Psoas muscle (tissue), 8 donors: ENCODE data around the gene CRHBP. TPM values are rescaled to one million over a fixed set of nuclear protein-coding genes. Genes with fewer than 3 reads are reported as not detected.

Experiments
- ATAC-seq, 4 donors: fragments of 200-7000 bp; cut with Tn5 transposase; one replicate each; pipeline ENCODE4 v1.9.1; 2020; ENCODE audit warnings: moderate library complexity in 3 of 4, mild to moderate bottlenecking in 2 of 4
- DNase-seq, 2 donors: peaks; one replicate each; pipeline ENCODE4 v3.0.0-alpha.2; 2020
- H3K27ac ChIP-seq: fragments of 200-600 bp; one replicate; pipeline ENCODE4 v1.8.0; 2022
- H3K27me3 ChIP-seq, 3 donors: fragments of 200-600 bp in 1 of 3; one replicate each; pipeline versions ENCODE4 v1.6.1 to v1.8.0; 2013 to 2022; ENCODE audit warnings: low read length in 2 of 3, mild to moderate bottlenecking in 2 of 3, moderate library complexity in 1 of 3; ENCODE audit not compliant: insufficient read depth in 3 of 3
- H3K36me3 ChIP-seq, 2 donors: fragments of 200-600 bp in 1 of 2; one replicate each; pipeline versions ENCODE4 v1.6.1 to v1.8.0; 2013 to 2022; ENCODE audit warnings: low read depth in 1 of 2, mild to moderate bottlenecking in 1 of 2, moderate library complexity in 1 of 2; ENCODE audit not compliant: insufficient read depth in 1 of 2
- H3K4me1 ChIP-seq: fragments of 200-600 bp; one replicate; pipeline ENCODE4 v1.8.0; 2022
- H3K4me3 ChIP-seq: fragments of 200-600 bp; one replicate; pipeline ENCODE4 v1.8.0; 2022; ENCODE audit warnings: mild to moderate bottlenecking
- H3K9me3 ChIP-seq: fragments of 200-600 bp; one replicate; pipeline ENCODE4 v1.8.0; 2022
- WGBS, 3 donors: extraction: QIAGEN DNeasy Blood & Tissue Kit; methylation state at CpG; one replicate each; pipeline versions ENCODE4 v1.1.6 to v1.1.7; 2013; 5-methylcytosine and 5-hydroxymethylcytosine counted together
- intact Hi-C, 2 donors: fragments of 100-400 bp; cut with DNase I; formaldehyde crosslinking; loops; one replicate each; pipeline versions ENCODE4 v1.11.0 to v1.14.2; 2022
- polyA plus RNA-seq, 3 donors: library from polyadenylated mRNA; stranded (reverse); fragments of 200-250 nt; gene quantifications; one replicate each; pipeline ENCODE4 v1.2.3, GENCODE V29; 2013
- total RNA-seq, 4 donors: library from RNA; stranded (reverse); fragmentation: NEBNext Ultra II Directional in 2 of 4; extraction: Animal tissue kit (Norgen Biotek cat#: 25700) in 2 of 4; gene quantifications; one replicate each; pipeline versions ENCODE4 v1.2.1 to v1.2.4, GENCODE V29; 2021 to 2023
- TF ChIP-seq, protein P1 (sequence below): fragments of 200-600 bp; IDR thresholded peaks from one replicate; pipeline ENCODE4 v1.8.0; 2022; ENCODE audit warnings: antibody characterized with exemption
- donor health status: healthy with polysubstance abuse.
- donor health status: DM: no; HTN: no; CAD: no; lungs with moderate emphysema.
- donor health status: Bipolar disorder and iron deficiency.
- donor health status: healthy.
- donor health status: DM: yes; HTN: yes; CAD: no.
- donor health status: DM: no; HTN: no; CAD: no.
- donor health status: DM: no; HTN: no; CAD: no.
- donor health status: DM: yes; HTN: yes; CAD: no.

The CRHBP gene
- total and polyA plus RNA-seq, 7 donors = 0.03 to 0.51 (median 0.19) TPM; not detected in 1

DNA sequence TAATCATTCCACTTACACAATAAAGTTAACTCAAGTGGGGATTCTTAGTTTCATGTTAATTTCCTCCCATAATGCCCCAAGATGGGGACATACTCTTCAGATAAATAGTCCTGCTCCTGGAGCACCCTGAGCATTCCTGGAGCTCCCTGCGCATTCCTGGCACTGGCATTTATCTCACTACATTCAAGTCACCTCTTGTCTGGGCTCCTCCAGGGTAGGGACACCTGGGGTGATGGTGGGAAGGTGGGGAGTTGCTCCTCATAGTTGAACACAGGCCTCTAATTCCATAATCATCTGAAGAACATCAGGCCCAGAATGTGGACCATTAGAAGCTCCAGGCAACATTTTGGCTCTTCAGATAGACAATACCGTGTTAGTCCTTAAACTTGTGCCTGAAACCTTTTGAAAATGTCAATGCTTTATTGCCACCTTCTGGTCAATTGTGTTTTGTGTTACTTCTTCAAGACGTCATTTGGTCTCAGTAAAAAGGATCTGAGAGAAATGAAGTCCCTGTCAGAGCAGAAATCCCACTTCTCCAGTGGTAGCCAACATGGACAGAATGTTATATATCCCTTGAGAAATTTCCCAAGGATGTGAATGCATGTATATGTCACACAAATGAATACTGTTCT is 63.2 kb downstream of the CRHBP start:
- WGBS, 3 donors = 32 to 36% (median 35%) methylated on average over 3 of the region's 3 CpGs
- TF ChIP-seq, protein P1, sequence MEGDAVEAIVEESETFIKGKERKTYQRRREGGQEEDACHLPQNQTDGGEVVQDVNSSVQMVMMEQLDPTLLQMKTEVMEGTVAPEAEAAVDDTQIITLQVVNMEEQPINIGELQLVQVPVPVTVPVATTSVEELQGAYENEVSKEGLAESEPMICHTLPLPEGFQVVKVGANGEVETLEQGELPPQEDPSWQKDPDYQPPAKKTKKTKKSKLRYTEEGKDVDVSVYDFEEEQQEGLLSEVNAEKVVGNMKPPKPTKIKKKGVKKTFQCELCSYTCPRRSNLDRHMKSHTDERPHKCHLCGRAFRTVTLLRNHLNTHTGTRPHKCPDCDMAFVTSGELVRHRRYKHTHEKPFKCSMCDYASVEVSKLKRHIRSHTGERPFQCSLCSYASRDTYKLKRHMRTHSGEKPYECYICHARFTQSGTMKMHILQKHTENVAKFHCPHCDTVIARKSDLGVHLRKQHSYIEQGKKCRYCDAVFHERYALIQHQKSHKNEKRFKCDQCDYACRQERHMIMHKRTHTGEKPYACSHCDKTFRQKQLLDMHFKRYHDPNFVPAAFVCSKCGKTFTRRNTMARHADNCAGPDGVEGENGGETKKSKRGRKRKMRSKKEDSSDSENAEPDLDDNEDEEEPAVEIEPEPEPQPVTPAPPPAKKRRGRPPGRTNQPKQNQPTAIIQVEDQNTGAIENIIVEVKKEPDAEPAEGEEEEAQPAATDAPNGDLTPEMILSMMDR = no peak
- DNase-seq (no peak), ATAC-seq (no peak)
- intact Hi-C loops = loop anchor here in 1 of 2 donors (5.0 kb wide), 1 partner anchor 149 kb away; no protein-coding TSS in a partner anchor
- Histone ChIP-seq H3K36me3 (no peaks in the 10 kb centered on the region), H3K27ac (no peak overlapping the region), H3K4me3 (no peak overlapping the region), H3K9me3 (no peaks in the 10 kb centered on the region), H3K4me1 (no peaks in the 10 kb centered on the region), H3K27me3 (peaks cover 0 to 9% (median 0%) of the 10 kb centered on the region in 3 donors)

DNA sequence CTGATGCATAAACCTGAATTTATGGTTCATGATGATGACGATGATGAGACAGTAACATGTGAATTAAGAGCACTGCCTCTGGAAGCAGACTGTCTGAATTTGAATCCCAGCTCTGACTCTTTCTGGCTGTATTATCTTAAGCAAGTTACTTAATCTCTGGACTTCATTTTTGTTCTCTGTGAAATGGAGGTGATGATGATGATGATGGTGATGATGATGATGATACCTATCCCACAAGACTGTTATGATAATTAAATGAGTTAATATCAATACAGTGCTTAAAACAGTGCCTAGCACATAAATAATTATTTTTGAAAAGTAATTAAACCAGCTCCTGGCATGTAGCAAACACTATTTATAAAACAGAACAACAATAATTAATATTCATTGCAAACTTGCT is 64.1 kb downstream of the CRHBP start:
- ATAC-seq = no peak
- WGBS, 3 donors = 77 to 88% (median 83%) methylated on average over 1 of the region's 1 CpG
- H3K27me3 ChIP-seq = peaks cover 0 to 16% (median 0%) of the 10 kb centered on the region in 3 donors
- no peak for DNase-seq
- H3K27ac ChIP-seq = no peak overlapping the region
- H3K36me3 ChIP-seq = no peaks in the 10 kb centered on the region
- no peaks in the 10 kb centered on the region for H3K4me1 ChIP-seq
- TF ChIP-seq, protein P1 = no peak
- no peaks in the 10 kb centered on the region for H3K9me3 ChIP-seq
- H3K4me3 ChIP-seq = no peak overlapping the region
- intact Hi-C loops = loop anchor here in 1 of 2 donors (5.0 kb wide), 1 partner anchor 150 kb away; no protein-coding TSS in a partner anchor

DNA sequence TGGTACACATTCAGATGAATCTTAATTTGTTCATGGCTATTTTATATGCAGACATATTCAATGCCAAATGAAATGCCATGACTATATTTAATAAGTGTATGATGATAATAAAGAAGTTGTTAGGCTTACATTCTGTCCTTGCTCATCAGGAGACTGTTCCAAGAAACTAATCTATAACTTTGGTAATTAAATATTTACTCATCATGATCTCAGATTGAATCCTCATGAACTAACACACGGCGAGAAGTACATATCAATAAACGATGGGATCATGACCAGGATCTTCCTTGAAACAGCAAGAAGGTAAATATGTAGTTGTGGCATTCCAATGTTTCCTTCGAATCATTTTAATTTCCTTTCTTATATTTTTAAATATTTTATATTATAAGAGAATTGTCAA is 64.8 kb downstream of the CRHBP start:
- 78 to 87% (median 82%) methylated on average over 4 of the region's 4 CpGs for WGBS, 3 donors
- Histone ChIP-seq H3K36me3 (no peaks in the 10 kb centered on the region), H3K27ac (no peak overlapping the region), H3K9me3 (no peaks in the 10 kb centered on the region), H3K27me3 (peaks cover 0 to 20% (median 4%) of the 10 kb centered on the region in 3 donors), H3K4me3 (no peak overlapping the region), H3K4me1 (no peaks in the 10 kb centered on the region)
- TF ChIP-seq, protein P1 = no peak
- intact Hi-C loops = loop anchor here in 1 of 2 donors (5.0 kb wide), 1 partner anchor 150 kb away; no protein-coding TSS in a partner anchor
- no peak for DNase-seq
- ATAC-seq = no peak

Other genes with a start within 250 kb of the CRHBP start
- gene F2R, start 236.9 kb upstream of the CRHBP start, total RNA-seq = 1 to 10 TPM; 1.3 to 3.5 (median 1.9) TPM
- 1 to 10 TPM; 1.1 to 2.3 (median 2.0) TPM for gene F2R, start 236.9 kb upstream of the CRHBP start, polyA plus RNA-seq
- under 1 TPM; 0.08 to 0.17 (median 0.15) TPM for gene F2RL1, start 134.0 kb upstream of the CRHBP start, total RNA-seq
- gene F2RL1, start 134.0 kb upstream of the CRHBP start, polyA plus RNA-seq = under 1 TPM; 0.04 to 0.06 (median 0.05) TPM
- gene S100Z, start 103.0 kb upstream of the CRHBP start, total RNA-seq = not detected
- under 1 TPM in 1 of 3 donors, not detected in 2; 0.09 TPM for gene S100Z, start 103.0 kb upstream of the CRHBP start, polyA plus RNA-seq
- 10 to 100 TPM; 13.4 to 17.8 (median 15.8) TPM for gene AGGF1, start 77.4 kb downstream of the CRHBP start, total RNA-seq
- gene AGGF1, start 77.4 kb downstream of the CRHBP start, polyA plus RNA-seq = 10 to 100 TPM in 2 of 3 donors, 1 to 10 TPM in 1; 8.0 to 20.3 (median 10.3) TPM
- 1 to 10 TPM; 1.4 to 3.8 (median 2.8) TPM for gene ZBED3, start 134.2 kb downstream of the CRHBP start, total RNA-seq
- gene ZBED3, start 134.2 kb downstream of the CRHBP start, polyA plus RNA-seq = 1 to 10 TPM; 1.3 to 1.4 (median 1.4) TPM